Measurements from ENCODE around the gene PGGHG.
"Not testable (repeated sequence)": the region's sequence is repeated elsewhere in the genome, so short reads cannot be mapped to it uniquely, and the experiment has no call there.

The PGGHG gene

DNA sequence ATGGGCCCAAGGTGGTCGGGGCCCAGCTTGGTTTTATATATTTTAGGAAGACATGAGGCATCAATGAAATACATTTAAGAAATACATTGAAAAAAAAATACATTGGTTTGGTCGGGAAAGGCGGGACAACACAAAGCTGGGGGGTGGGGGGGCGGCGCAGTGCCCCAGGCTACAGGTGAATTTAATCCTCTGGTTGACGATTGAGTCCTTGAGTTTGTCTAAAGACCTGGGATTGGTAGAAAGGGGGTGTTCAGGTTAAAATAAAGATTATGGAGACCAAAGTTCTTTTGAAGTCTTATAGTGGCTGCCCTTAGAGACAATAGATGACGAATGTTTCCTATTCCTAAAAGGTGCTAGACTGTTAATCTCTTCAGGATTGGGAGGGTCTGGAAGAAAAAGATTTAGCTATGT, 28.0 kb downstream of the PGGHG start:
- peaks cover 40% of the 10 kb centered on the region for H3K27me3 ChIP-seq (ENCODE audit: control insufficient read depth, insufficient read depth, low read length)
- peaks cover 8% of the 10 kb centered on the region for H3K4me1 ChIP-seq (ENCODE audit: control insufficient read depth, insufficient read depth, low read length)
- no peak overlapping the region for H3K4me3 ChIP-seq (ENCODE audit: low read length)

DNA sequence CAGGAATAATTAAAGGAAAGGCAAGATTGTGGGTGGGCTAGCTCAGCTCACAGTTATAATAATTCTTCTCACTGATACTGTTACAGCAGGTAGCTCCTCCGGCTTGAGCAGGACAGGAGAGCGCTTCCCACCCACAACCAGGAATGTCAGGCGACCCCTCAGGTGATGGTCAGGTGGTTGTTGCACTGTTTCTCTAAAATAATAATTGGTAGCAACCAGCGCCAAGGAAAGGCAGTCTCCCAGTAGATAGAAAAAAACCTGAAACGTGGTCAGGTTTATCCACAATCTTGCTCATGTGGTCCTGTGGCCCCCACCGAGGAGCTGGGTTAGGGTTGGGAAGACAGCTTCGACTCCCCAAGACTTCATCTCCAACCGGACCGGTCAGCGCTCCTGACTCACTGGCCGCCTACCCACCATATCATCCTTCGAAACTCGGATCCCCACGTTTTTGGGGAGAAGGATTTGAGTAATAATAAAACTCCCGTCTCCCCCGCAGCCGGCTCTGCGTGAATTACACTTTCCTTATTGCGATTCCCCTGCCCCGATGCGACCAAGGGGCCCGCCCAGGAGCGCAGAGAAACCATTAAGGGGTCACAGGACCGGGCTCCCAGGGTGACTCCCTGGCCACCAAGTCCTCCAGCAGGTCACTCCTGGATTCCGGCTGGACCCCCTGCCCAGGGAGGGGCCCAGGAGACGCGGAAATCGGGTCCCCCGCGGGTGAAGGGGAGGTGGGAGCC, 28.9 kb downstream of the PGGHG start:
- H3K4me3 ChIP-seq (ENCODE audit: low read length); H3K36me3 ChIP-seq (ENCODE audit: control insufficient read depth, insufficient read depth, low read length); H3K9me3 ChIP-seq (ENCODE audit: control insufficient read depth, low read length); H3K9ac ChIP-seq (ENCODE audit: low read length); H3K4me1 ChIP-seq (ENCODE audit: control insufficient read depth, insufficient read depth, low read length): not testable (repeated sequence)
- peaks cover 34% of the 10 kb centered on the region for H3K27me3 ChIP-seq (ENCODE audit: control insufficient read depth, insufficient read depth, low read length)

More for the DNA sequence above, 28.0 kb downstream of the PGGHG start:
- peak overlapping the region; percentile 1 for H3K9ac ChIP-seq (ENCODE audit: low read length)
- no peaks in the 10 kb centered on the region for H3K36me3 ChIP-seq (ENCODE audit: control insufficient read depth, insufficient read depth, low read length)
- H3K9me3 ChIP-seq (ENCODE audit: control insufficient read depth, low read length): no peaks in the 10 kb centered on the region

DNA sequence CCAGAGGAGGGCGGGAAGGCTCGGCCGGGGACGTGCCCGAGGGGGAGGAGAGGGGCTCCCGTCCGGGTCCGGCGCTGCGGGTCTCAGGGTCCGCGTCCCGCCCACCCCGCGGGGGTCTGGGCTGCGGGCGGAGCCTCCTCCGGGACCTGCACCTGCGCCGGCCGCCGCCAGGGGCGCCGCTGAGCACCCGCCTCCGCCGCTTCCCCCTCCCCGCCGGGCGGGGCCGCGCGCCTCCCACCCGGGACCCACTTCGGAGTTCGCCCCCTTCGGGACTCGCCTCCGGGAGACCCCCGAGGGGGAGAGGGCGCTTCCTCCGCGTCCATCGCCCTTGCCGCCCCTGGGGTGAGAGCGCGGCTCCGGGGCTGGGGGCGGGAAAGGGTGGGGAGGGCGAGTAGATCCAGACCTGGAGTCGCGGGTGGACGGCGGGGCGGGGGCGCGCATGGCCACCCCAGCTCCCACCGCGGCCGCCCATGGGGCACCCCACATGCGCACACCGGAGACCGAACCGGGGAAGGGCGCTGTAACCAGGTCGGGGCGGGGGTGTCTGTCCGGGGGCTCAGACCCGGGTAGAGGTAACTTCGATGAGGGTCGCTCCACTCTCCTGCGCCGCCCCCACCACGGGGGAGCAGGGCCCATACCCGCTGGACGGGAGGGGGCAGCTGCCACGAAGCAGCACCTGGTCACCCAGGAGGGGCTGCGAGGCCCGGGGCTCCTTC, 29.6 kb downstream of the PGGHG start:
- H3K4me1 ChIP-seq (ENCODE audit: control insufficient read depth, insufficient read depth, low read length); H3K9me3 ChIP-seq (ENCODE audit: control insufficient read depth, low read length); H3K9ac ChIP-seq (ENCODE audit: low read length); H3K36me3 ChIP-seq (ENCODE audit: control insufficient read depth, insufficient read depth, low read length); H3K4me3 ChIP-seq (ENCODE audit: low read length): not testable (repeated sequence)
- H3K27me3 ChIP-seq (ENCODE audit: control insufficient read depth, insufficient read depth, low read length): peaks cover 34% of the 10 kb centered on the region

DNA sequence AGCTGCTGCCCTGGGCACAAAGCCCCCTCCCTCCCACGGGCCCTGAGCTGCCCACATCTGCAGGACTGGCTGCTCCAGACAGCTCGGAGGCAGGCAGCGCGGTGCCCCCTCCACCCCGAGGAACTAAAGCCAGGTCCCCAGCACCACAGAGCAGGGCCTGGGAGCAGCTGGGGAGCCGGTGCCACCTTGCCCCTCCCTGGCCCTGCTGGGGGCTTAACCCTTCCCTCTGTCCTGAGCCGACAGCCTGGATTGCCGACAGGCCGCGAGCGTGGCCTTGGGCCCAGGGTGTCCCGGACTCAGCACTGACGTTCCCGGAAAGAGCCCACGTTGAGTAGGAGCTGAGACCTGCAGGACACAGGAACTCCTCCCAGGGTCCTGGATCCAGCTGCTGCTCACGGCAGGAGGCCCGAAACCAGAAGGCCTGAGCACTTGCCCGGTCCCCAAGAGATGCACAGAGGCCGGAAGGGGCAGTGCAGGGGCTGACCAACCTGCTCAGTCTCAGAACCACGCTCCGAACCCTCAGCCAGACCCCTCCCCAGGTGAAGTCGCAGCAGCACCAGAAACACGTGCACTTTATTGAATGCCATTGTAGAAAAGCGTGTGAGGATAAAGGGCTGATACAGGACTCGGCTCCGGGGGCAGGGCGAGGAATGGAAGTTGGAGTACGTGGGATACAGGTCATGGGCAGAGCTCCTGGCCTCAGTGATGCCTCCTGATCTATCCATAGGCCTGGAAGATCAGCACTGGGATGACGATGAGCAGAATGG, 30.4 kb downstream of the PGGHG start:
- H3K27me3 ChIP-seq (ENCODE audit: control insufficient read depth, insufficient read depth, low read length): peaks cover 29% of the 10 kb centered on the region
- H3K9ac ChIP-seq (ENCODE audit: low read length): peak overlapping the region; percentile 64
- H3K36me3 ChIP-seq (ENCODE audit: control insufficient read depth, insufficient read depth, low read length); H3K9me3 ChIP-seq (ENCODE audit: control insufficient read depth, low read length); H3K4me3 ChIP-seq (ENCODE audit: low read length); H3K4me1 ChIP-seq (ENCODE audit: control insufficient read depth, insufficient read depth, low read length): not testable (repeated sequence)

DNA sequence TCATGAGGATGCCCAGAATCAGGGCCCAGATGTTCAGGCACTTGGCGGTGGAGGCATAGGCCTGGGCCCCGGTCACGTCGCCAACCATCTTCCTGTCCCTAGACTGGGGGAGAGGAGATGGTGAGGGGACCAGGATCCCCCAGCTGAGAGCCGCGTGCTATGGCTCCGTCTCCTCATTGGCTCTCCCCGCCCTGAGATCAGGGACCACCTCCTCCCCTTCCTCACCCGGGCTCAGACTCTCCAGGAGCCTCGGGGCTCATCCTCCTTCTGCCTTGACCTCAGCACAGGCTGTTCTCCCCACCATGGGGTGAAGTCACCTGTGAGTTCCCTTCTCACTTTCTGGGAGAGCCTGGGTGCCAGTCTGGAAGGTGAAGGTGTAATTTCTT, 31.0 kb downstream of the PGGHG start:
- peak overlapping the region; percentile 40 for H3K4me3 ChIP-seq (ENCODE audit: low read length)
- not testable (repeated sequence) for H3K4me1 ChIP-seq (ENCODE audit: control insufficient read depth, insufficient read depth, low read length)

DNA sequence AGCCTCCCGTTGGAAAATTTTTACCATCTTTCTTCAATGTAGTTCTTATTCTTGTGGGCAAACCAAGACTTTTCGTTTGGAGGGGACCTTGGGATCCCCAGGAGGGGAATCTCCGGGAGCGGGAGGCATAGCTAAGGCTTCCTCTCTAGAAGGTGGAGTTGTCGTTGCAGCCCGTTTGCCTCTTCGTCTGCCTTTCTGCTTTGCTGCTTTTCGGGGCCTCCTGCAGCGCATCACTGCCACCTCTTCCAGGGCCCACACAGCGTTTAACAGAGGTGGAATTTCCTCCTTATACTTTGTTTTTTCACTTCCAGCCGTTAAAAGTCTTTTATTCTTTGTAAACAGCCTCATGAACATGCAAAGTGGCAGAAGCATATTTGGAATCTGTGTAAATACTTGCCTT, 35.2 kb downstream of the PGGHG start:
- peaks cover 12% of the 10 kb centered on the region for H3K4me1 ChIP-seq (ENCODE audit: control insufficient read depth, insufficient read depth, low read length)
- H3K36me3 ChIP-seq (ENCODE audit: control insufficient read depth, insufficient read depth, low read length): no peaks in the 10 kb centered on the region
- no peaks in the 10 kb centered on the region for H3K9me3 ChIP-seq (ENCODE audit: control insufficient read depth, low read length)
- no peak overlapping the region for H3K4me3 ChIP-seq (ENCODE audit: low read length)
- no peaks in the 10 kb centered on the region for H3K27me3 ChIP-seq (ENCODE audit: control insufficient read depth, insufficient read depth, low read length)
- H3K9ac ChIP-seq (ENCODE audit: low read length): no peak overlapping the region

More for the DNA sequence above, 31.0 kb downstream of the PGGHG start:
- not testable (repeated sequence) for H3K36me3 ChIP-seq (ENCODE audit: control insufficient read depth, insufficient read depth, low read length); H3K9me3 ChIP-seq (ENCODE audit: control insufficient read depth, low read length)
- Histone ChIP-seq H3K9ac (ENCODE audit: low read length) (peak overlapping the region; percentile 73), H3K27me3 (ENCODE audit: control insufficient read depth, insufficient read depth, low read length) (peaks cover 28% of the 10 kb centered on the region)

DNA sequence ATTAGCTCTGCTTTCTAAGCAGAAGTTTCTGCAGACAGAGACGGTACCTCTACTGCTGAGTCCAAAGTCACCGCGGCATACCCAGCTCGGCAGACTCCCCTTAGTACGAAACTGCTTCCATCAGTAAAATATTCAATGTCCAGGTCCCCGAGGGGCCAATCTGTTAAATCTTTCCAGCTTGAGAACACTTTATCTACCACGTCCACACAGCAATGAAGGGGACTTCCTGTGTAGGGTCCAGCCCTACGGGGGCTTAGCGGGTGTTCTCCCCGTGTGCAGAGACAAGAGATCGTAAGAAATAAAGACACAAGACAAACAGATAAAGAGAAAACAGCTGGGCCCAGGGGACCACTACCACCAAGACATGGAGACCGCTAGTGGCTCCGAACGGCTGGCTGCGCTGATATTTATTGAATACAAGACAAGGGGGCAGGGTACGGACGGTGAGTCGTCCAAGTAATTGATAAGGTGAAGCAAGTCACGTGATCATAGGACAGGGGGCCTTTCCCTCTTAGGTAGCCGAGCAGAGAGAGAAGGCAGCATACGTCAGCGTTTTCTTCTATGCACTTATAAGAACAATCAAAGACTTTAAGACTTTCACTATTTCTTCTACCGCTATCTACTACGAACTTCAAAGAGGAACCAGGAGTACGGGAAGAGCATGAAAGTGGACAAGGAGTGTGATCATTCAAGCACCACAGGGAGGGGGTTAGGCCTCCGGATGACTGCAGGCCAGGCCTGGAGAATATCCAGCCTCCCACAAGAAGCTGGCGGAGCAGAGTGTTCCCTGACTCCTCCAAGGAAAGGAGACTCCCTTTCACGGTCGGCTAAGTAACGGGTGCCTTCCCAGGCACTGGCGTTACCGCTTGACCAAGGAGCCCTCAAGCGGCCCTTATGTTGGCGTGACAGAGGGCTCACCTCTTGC, 35.9 kb downstream of the PGGHG start:
- H3K9me3 ChIP-seq (ENCODE audit: control insufficient read depth, low read length); H3K4me3 ChIP-seq (ENCODE audit: low read length); H3K27me3 ChIP-seq (ENCODE audit: control insufficient read depth, insufficient read depth, low read length); H3K36me3 ChIP-seq (ENCODE audit: control insufficient read depth, insufficient read depth, low read length); H3K9ac ChIP-seq (ENCODE audit: low read length): not testable (repeated sequence)
- H3K4me1 ChIP-seq (ENCODE audit: control insufficient read depth, insufficient read depth, low read length): peaks cover 12% of the 10 kb centered on the region

DNA sequence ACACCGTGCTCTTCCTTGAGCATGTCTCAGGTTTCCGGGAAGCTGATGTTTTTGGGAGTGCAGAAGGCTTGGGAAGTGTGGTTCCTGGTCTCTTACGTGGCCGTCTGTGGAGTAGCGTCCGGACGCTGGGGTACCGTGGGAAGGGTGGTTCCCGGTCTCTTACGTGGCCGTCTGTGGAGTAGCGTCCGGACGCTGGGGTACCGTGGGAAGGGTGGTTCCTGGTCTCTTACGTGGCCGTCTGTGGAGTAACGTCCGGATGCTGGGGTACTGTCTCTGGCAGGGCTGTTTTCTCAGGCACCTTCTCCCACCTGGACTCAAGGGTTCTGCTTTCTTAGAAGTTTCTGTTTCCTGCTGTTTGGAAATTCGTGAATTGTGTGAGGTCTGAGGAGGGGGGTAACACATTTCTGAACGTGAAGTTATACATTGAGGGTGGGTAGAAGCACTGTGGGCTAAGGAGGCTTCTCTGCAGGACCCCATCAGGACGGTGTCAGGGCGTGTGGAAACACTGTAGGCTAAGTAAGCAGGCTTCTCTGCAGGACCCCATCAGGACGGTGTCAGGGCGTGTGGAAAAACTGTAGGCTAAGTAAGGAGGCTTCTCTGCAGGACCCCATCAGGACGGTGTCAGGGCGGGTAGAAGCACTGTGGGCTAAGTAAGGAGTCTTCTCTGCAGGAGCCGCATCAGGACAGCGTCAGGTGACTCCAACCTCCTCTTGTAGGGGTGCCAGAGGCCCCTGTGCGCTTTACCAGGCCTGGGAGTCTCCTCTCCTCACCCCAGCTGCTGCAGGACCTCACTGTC, 37.1 kb downstream of the PGGHG start:
- H3K4me3 ChIP-seq (ENCODE audit: low read length): no peak overlapping the region
- no peaks in the 10 kb centered on the region for H3K27me3 ChIP-seq (ENCODE audit: control insufficient read depth, insufficient read depth, low read length)
- no peaks in the 10 kb centered on the region for H3K9me3 ChIP-seq (ENCODE audit: control insufficient read depth, low read length)
- no peak overlapping the region for H3K9ac ChIP-seq (ENCODE audit: low read length)
- peaks cover 12% of the 10 kb centered on the region for H3K4me1 ChIP-seq (ENCODE audit: control insufficient read depth, insufficient read depth, low read length)
- no peaks in the 10 kb centered on the region for H3K36me3 ChIP-seq (ENCODE audit: control insufficient read depth, insufficient read depth, low read length)

DNA sequence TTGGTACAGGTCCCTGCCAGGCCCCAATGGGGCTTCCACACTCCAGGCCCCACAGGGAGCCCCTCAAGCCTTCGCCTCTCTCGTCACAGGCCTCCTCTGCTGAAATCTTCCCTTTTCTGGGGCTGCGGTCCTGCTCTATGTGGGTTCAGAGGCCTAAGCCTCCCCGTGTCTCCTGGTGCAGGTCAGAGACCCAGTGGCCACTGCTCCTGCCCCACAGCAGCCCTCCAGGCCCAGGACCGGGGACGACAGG, 37.6 kb downstream of the PGGHG start:
- peaks cover 12% of the 10 kb centered on the region for H3K4me1 ChIP-seq (ENCODE audit: control insufficient read depth, insufficient read depth, low read length)
- no peaks in the 10 kb centered on the region for H3K27me3 ChIP-seq (ENCODE audit: control insufficient read depth, insufficient read depth, low read length)
- H3K9me3 ChIP-seq (ENCODE audit: control insufficient read depth, low read length): no peaks in the 10 kb centered on the region
- H3K36me3 ChIP-seq (ENCODE audit: control insufficient read depth, insufficient read depth, low read length): no peaks in the 10 kb centered on the region
- H3K9ac ChIP-seq (ENCODE audit: low read length): peak overlapping the region; percentile 41
- H3K4me3 ChIP-seq (ENCODE audit: low read length): no peak overlapping the region

DNA sequence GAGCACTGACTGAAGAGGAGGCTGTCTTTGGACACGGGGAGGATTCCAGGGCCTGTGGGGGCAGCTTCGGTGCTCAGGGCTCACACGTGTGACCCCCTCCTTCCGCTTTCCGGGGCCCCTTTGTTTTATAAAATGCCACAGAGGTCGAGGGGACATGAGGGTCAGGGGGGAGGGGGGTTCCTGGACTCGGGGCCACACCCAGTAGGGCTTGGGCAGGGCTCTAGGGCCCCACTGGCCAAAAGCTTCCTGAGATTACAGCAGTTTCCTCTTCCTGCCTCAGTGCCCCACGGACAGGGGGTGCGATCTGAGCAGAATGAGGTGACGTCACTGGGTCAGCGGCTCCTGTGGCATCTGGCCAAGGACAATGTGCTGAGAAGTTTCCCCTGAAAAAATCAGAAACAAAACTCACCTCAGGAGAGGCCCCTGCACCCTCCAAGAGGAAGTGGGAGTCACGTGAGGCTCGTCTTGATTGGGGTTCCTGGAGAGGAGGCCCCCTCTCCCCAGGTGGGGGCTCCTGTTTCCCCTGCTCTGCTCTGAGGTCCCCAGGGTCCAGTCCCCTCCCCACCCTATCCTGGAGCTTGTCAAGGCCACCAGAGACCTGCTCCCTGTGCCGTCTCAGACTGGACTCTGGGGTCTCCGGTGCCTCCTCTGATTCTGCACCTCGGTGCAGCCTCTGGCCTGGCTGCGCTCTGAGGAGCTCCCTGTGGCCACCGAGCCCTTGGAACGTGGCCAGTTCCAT, 38.1 kb downstream of the PGGHG start:
- H3K4me1 ChIP-seq (ENCODE audit: control insufficient read depth, insufficient read depth, low read length): peaks cover 12% of the 10 kb centered on the region
- no peak overlapping the region for H3K4me3 ChIP-seq (ENCODE audit: low read length)
- H3K9ac ChIP-seq (ENCODE audit: low read length): peak overlapping the region; percentile 41
- no peaks in the 10 kb centered on the region for H3K27me3 ChIP-seq (ENCODE audit: control insufficient read depth, insufficient read depth, low read length)
- no peaks in the 10 kb centered on the region for H3K9me3 ChIP-seq (ENCODE audit: control insufficient read depth, low read length)
- no peaks in the 10 kb centered on the region for H3K36me3 ChIP-seq (ENCODE audit: control insufficient read depth, insufficient read depth, low read length)

DNA sequence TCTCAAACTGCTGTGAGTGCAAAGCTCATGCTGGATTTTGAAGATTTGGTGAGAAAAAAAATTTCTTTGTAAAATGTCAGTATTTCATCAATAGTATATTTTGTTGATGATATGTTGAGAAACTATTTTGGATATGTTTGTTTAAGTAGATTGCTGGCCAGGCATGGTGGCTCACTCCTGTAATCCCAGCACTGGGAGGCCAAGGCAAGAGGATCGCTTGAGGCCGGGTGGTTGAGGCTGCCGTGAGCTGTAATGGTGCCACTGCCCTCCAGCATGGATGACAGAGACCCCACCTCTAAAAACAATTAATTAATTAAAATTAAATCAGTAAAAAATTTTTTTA, 38.6 kb downstream of the PGGHG start:
- H3K9me3 ChIP-seq (ENCODE audit: control insufficient read depth, low read length): no peaks in the 10 kb centered on the region
- no peak overlapping the region for H3K9ac ChIP-seq (ENCODE audit: low read length)
- H3K27me3 ChIP-seq (ENCODE audit: control insufficient read depth, insufficient read depth, low read length): no peaks in the 10 kb centered on the region
- H3K36me3 ChIP-seq (ENCODE audit: control insufficient read depth, insufficient read depth, low read length): no peaks in the 10 kb centered on the region
- peaks cover 12% of the 10 kb centered on the region for H3K4me1 ChIP-seq (ENCODE audit: control insufficient read depth, insufficient read depth, low read length)
- no peak overlapping the region for H3K4me3 ChIP-seq (ENCODE audit: low read length)

Measured in mucosa of stomach (tissue), 1 donor.